ELR (cell line): ENCODE results near the gene PAM16.
A peak's percentile ranks its signal among the peaks of the same experiment; 100 is the strongest.

Experiments used
- DNase-seq: peaks from one replicate; pipeline ENCODE4 v3.0.0-alpha.2; 2015; ENCODE audit warnings: low read depth

The PAM16 gene

GRCh38 chr16:4383591-4384444 is 32.7 kb upstream of the PAM16 start:
- DNase-seq: no peak

- DNase-seq: no peak
Measured at GRCh38 chr16:4382795-4383357, 31.8 kb upstream of the PAM16 start.

DNA sequence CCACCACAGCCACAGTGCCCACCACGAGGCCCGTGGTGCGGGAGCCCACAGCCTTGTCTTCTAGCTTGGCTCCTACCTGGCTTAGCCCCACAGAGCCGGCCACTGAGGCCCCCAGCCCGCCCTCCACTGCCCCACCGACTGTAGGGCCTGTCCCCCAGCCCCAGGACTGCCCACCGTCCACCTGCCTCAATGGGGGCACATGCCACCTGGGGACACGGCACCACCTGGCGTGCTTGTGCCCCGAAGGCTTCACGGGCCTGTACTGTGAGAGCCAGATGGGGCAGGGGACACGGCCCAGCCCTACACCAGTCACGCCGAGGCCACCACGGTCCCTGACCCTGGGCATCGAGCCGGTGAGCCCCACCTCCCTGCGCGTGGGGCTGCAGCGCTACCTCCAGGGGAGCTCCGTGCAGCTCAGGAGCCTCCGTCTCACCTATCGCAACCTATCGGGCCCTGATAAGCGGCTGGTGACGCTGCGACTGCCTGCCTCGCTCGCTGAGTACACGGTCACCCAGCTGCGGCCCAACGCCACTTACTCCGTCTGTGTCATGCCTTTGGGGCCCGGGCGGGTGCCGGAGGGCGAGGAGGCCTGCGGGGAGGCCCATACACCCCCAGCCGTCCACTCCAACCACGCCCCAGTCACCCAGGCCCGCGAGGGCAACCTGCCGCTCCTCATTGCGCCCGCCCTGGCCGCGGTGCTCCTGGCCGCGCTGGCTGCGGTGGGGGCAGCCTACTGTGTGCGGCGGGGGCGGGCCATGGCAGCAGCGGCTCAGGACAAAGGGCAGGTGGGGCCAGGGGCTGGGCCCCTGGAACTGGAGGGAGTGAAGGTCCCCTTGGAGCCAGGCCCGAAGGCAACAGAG is 31.0 kb upstream of the PAM16 start:
- DNase-seq: no peak

- no peak for DNase-seq
Measured at GRCh38 chr16:4381072-4381934, 30.2 kb upstream of the PAM16 start.

DNA sequence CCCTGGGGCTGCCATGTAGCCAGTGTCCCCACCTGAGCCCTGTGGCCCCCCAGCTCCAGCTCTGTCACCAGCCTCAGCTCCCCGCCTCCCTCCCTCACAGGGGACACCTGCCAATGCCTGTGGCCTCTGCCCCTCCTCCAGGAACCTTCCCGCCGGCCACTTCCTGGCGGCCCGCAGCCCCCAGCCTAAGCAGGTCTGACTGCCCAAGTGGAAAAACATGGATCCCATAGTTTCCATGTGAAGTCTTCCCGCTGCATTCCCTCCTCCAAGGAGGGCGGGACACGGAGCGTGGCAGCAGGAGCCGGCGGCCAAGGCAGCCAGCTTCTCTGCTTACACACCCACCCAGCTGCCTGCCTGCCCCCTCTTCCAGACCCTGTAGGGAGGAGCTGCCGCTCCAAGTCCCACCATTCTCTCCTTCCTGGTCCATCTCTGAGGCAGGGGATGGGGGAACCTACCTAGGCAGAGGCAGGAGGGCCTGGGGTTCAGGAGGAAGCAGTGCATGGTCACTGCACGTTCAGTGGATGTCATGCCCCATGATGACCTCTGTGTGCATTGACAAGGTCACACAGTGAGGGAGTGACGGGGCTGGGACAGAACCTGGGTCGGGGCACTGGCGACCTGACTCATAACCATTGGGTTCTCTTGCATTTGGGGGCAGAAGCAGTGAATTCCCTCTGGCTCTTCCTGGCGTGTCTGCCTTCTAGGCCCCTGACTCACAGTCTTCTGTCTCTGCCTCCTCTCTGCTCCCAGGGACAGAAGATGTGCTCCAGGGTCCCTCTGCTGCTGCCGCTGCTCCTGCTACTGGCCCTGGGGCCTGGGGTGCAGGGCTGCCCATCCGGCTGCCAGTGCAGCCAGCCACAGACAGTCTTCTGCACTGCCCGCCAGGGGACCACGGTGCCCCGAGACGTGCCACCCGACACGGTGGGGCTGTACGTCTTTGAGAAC is 29.3 kb upstream of the PAM16 start:
- DNase-seq: peak; percentile 31

DNA sequence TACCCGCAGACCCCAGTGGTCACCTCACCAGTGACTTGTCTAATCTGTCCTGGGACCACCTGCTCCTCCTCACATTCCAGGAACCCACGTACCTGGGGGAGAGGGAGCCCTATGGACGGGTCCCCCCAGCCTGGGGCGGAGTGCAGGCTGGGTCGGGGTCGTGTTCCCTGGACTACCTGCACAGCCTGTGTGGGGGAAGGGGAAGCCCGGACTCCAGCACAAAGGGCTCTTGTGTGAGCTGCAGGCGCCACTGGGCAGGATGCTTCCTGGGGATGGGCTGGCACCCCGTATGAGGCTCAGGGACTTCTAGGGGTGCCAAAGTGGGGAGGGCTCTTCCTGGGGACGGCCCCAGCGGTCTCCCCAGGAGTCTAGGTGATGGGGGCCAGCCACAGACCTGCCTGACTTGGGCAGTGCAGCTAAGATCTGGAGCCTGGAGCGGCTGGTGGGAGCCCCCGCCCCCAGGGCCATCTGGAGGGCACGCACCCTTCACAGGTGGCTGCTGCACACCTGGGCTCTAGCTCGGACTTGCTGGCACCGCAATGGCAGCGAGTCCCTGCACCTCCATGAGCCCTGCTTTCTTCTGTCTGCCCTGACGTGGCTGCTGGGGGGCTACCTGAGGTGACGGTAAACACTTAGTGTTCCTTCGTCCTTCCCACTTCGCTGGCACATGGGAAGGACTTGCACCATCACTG is 28.0 kb upstream of the PAM16 start:
- DNase-seq: no peak

- DNase-seq: peak; percentile 46
Measured at GRCh38 chr16:4378161-4378666, 27.1 kb upstream of the PAM16 start.

DNA sequence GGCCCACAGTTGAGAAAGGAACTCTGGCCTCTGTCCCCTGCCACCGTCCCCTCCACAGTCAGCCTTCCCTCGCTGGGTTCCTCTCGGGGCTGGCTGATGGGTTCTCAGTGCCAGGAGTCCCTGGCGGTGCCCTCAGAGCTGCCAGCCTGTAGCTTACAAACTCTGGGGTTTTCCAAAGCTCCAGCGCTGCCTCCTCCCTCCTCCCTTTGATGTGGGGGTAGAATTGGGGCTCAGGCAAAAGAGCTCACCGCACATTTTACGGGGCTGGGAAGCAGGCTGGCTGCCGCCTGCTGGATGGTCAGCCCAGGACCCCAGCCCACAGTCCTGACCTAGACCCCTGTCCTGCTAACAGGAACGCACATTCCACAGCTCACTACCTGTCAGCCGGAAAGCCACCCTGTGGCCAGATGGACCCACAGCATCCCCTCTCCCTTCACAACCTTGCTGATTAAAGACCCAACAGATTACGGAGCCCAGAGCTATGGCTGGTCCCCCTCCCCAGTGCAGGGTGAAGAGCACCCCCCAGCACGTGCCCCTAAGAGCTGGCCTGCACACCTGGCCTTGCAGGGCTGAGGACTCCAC is 26.5 kb upstream of the PAM16 start:
- DNase-seq: no peak

- no peak for DNase-seq
Measured at GRCh38 chr16:4376893-4377572, 25.9 kb upstream of the PAM16 start.

DNA sequence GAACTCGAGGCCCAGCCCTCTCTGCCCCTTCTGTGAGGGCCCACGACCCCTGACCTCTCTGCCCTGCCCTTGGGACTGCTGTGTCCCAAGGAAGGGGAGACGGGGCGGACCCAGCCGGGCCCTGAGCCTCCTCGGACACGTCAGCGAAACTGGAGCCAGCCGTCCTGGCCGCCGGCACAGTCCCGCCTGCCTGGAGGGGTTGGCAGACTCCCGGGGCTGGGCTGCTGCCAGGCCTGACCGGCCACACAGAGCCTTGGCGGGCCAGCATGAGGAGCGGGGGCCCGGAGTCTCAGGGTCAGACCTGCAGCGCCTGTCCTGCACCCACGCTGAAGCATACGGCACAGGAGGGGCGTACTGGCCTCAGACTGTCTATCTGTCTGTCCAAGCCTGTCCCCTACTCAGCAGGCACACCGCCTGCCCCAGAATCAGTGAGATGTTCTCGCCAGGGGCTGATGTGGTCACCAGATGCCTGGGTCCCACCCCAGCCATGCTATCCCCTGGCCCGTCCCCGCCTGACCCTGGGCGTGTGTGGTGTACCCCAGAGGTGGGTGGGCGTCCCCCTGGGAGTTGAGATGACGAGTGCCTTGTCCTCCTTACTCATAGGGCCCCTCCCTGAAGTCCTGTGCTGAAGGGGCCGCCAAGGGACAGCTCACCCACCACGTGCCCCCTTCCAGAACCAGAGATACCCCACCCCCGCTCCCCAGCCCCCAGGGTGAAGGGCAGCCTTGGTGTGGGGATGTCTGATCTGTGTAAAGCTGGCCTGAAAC is 25.2 kb upstream of the PAM16 start:
- DNase-seq: peak; percentile 81

- DNase-seq: peak; percentile 74
Measured at GRCh38 chr16:4375717-4376116, 24.6 kb upstream of the PAM16 start.

DNA sequence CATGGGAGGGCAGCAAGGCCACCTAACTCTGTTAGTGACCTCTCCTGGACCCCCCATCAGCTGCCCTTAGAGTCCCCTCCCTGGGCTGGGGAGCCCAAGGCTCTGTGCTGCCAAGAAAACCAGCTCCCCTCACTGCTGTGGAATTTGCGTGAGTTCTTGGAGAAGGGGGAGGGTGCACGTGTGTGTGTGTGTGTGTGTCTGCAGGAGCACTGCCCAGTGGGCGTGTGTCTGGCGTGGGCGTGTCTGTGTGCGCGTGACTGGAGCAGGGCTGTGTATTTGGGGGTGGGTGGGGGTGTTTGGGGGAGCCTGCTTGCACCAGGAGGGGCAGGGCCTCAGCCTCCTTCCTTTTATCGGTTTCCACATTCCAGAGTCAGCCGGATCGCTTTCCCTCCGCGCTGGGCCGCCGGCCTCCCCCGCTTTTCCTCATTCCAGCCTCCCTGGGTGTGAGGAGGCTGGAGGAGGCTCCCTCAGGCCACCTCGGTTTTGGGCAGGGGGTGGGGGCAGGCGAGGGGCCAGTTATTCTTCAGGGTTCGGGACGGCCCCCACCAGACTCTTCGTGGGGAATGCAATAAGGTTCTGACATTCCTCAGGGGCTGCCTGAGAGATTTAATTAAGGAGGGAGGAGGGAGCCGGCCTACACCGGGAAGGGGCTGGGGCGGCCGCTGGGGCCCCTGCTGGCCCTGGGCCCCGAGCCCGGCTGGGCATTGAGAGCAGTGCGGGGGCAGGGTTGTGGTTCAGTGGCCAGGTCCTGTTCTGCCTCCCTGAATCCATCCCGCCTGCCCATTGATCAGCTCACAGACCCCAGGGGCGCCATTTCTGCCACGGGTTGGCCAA is 23.0 kb upstream of the PAM16 start:
- DNase-seq: peak; percentile 87

GRCh38 chr16:4373356-4373908 is 22.3 kb upstream of the PAM16 start:
- peak; percentile 48 for DNase-seq

- peak; percentile 78 for DNase-seq
Measured at GRCh38 chr16:4372578-4373355, 21.6 kb upstream of the PAM16 start.

- peak; percentile 68 for DNase-seq
Measured at GRCh38 chr16:4372001-4372577, 21.0 kb upstream of the PAM16 start.
